HEK293 (cell line): Measurements from ENCODE around the gene BEGAIN.

Source experiments
- CTCF ChIA-PET: fragments of 350-600 bp; formaldehyde crosslinking; extraction: SDS; loops from one replicate; lab custom pipeline; 2021; ENCODE audit warnings: antibody characterized with exemption; lab: Yijun Ruan, JAX
- POLR2A ChIA-PET: fragments of 300-600 bp; formaldehyde crosslinking; extraction: SDS; loops from one replicate; lab custom pipeline; 2020; ENCODE audit warnings: antibody characterized with exemption, inconsistent platforms; lab: Yijun Ruan, JAX
- H3K27ac ChIP-seq: fragments of 200-500 bp; sonication (Bioruptor generic); 2 replicates; pipeline ENCODE4 v1.5.1; 2014; ENCODE audit warnings: low read depth, low read length, control low read depth, inconsistent platforms; ENCODE audit errors: extremely low read depth
- H3K36me3 ChIP-seq, 2 experiments: fragments of 200-500 bp in 1 of 2; sonication (Bioruptor generic) in 1 of 2; 1 replicate in 1 of 2; 2 replicates in 1 of 2; pipeline ENCODE4 v1.5.1; 2014 to 2017; ENCODE audit warnings: inconsistent platforms in 2 of 2, low read length in 2 of 2; ENCODE audit not compliant: control insufficient read depth in 2 of 2, insufficient read depth in 1 of 2
- H3K4me1 ChIP-seq: fragments of 200-500 bp; sonication (Bioruptor generic); 2 replicates; pipeline ENCODE4 v1.5.1; 2014; ENCODE audit warnings: mild to moderate bottlenecking, low read length, inconsistent platforms; ENCODE audit not compliant: control insufficient read depth, insufficient read depth
- H3K4me3 ChIP-seq: 2 replicates; pipeline ENCODE4 v1.5.1; 2011; ENCODE audit warnings: low read depth, mild to moderate bottlenecking, control low read depth, low read length, moderate library complexity
- H3K9me3 ChIP-seq: fragments of 200-500 bp; sonication (Bioruptor generic); 2 replicates; pipeline ENCODE4 v1.5.1; 2014; ENCODE audit warnings: low read depth, low read length, inconsistent platforms; ENCODE audit not compliant: control insufficient read depth, insufficient read depth
- BCL11B ChIP-seq: fragments of 450-650 bp; formaldehyde crosslinking; IDR thresholded peaks from 2 replicates; pipeline ENCODE4 v1.5.1; 2016; ENCODE audit warnings: low read depth, missing biosample characterization, missing genetic modification characterization
- SCRT1 ChIP-seq: fragments of 450-650 bp; formaldehyde crosslinking; IDR thresholded peaks from 2 replicates; pipeline ENCODE4 v1.5.1; 2016; ENCODE audit warnings: missing biosample characterization, missing genetic modification characterization, borderline replicate concordance
- SCRT2 ChIP-seq: fragments of 450-650 bp; formaldehyde crosslinking; IDR thresholded peaks from 2 replicates; pipeline ENCODE4 v1.5.1; 2016; ENCODE audit warnings: missing biosample characterization, missing genetic modification characterization
- SETDB1 ChIP-seq: IDR thresholded peaks from one replicate; pipeline ENCODE4 v1.6.1; 2017; ENCODE audit warnings: mild to moderate bottlenecking, low read length, moderate library complexity, mixed read lengths; ENCODE audit not compliant: insufficient read length
- SP7 ChIP-seq: fragments of 450-650 bp; formaldehyde crosslinking; IDR thresholded peaks from 2 replicates; pipeline ENCODE4 v1.5.1; 2016; ENCODE audit warnings: missing biosample characterization, missing genetic modification characterization
- ZBTB8A ChIP-seq: fragments of 450-650 bp; formaldehyde crosslinking; IDR thresholded peaks from 2 replicates; pipeline ENCODE4 v1.5.1; 2016; ENCODE audit warnings: missing biosample characterization, missing genetic modification characterization
- ZNF133 ChIP-seq: fragments of 450-650 bp; formaldehyde crosslinking; IDR thresholded peaks from 2 replicates; pipeline ENCODE4 v1.5.1; 2016; ENCODE audit warnings: missing biosample characterization, missing genetic modification characterization
- ZNF274 ChIP-seq, 2 experiments: fragments of 200-500 bp in 1 of 2; fragments of 450-650 bp in 1 of 2; sonication (Bioruptor generic) in 1 of 2; formaldehyde crosslinking in 1 of 2; IDR thresholded peaks; 2 replicates each; pipeline versions ENCODE4 v1.5.1 to v1.6.1; 2014 to 2016; ENCODE audit warnings: borderline replicate concordance in 1 of 2, inconsistent platforms in 1 of 2, low read length in 1 of 2, missing biosample characterization in 1 of 2, missing genetic modification characterization in 1 of 2
- ZNF354C ChIP-seq: fragments of 450-650 bp; formaldehyde crosslinking; IDR thresholded peaks from 2 replicates; pipeline ENCODE4 v1.5.1; 2016; ENCODE audit warnings: missing biosample characterization, missing genetic modification characterization, low read depth, borderline replicate concordance
- ZNF391 ChIP-seq: fragments of 450-650 bp; formaldehyde crosslinking; IDR thresholded peaks from 2 replicates; pipeline ENCODE4 v1.5.1; 2016; ENCODE audit warnings: low read depth, missing biosample characterization, missing genetic modification characterization, borderline replicate concordance
- ZNF514 ChIP-seq: fragments of 450-650 bp; formaldehyde crosslinking; IDR thresholded peaks from 2 replicates; pipeline ENCODE4 v1.5.1; 2016; ENCODE audit warnings: missing biosample characterization, missing genetic modification characterization
- ZNF530 ChIP-seq: fragments of 450-650 bp; formaldehyde crosslinking; IDR thresholded peaks from 2 replicates; pipeline ENCODE4 v1.5.1; 2016; ENCODE audit warnings: low read depth, missing biosample characterization, missing genetic modification characterization
- ZNF629 ChIP-seq: fragments of 450-650 bp; formaldehyde crosslinking; IDR thresholded peaks from 2 replicates; pipeline ENCODE4 v1.5.1; 2017; ENCODE audit warnings: missing biosample characterization, missing genetic modification characterization
- TF ChIP-seq, protein P1 (sequence below): fragments of 450-650 bp; formaldehyde crosslinking; conservative IDR thresholded peaks from 2 replicates; pipeline ENCODE4 v1.5.1; 2016; ENCODE audit warnings: low read depth, missing biosample characterization, missing genetic modification characterization
- TF ChIP-seq, protein P2 (sequence below): fragments of 450-650 bp; formaldehyde crosslinking; IDR thresholded peaks from 2 replicates; pipeline ENCODE4 v1.5.1; 2017; ENCODE audit warnings: missing biosample characterization, missing genetic modification characterization
- TF ChIP-seq, protein P3 (sequence below): fragments of 450-650 bp; formaldehyde crosslinking; IDR thresholded peaks from 2 replicates; pipeline ENCODE4 v1.5.1; 2016; ENCODE audit warnings: missing biosample characterization, missing genetic modification characterization
- TF ChIP-seq, protein P4 (sequence below): fragments of 450-650 bp; formaldehyde crosslinking; IDR thresholded peaks from 2 replicates; pipeline ENCODE4 v1.5.1; 2016; ENCODE audit warnings: missing biosample characterization, missing genetic modification characterization

BEGAIN gene

DNA sequence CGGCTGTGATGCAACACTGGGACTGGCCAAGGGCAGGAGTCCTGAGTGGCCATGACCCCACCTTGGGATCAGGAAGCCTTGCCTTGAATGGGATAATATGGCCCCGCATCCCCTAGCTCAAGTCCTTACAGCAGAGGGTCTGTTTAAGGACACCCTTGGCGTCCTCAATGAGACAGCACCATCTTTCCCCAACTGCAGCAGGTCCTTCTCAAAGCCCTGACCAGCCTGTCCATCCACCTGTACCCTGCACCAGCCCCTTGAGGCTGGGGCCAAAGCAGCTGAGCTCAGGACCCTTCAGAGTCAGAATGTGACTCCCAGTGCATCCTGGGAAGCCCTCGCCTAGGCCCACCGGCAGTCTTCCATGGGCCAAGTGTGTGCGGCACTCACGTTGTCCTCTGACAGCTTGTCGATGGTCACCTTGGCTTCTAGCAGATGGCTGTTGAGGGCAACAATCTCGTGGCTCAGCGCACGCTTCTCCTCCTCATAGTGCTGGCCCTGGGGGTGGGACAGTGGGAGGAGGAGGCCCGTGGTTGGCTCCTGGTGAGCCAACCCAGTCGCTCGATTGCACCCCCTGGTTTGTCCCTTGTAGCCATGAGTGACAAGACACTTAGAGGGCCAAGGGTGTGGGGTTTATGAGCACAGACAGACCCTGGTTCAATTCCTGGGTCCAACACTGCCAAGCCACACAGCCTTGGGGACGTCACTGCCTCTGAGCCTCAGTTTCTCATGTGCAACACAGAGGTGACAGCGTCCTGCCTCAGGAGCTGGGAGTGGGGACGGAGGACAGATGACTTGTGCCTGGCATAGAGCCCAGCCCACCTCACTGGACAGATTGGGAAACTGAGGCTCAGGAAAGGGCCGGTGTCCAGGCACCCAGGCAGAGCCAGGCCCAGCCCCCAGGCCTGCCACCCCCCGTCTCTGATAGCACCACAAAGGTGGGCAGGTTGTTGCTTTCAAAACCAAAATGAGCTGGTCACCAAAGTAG, 43.5 kb downstream of the BEGAIN start:
- ChIA-PET POLR2A (no interaction called here), CTCF (no interaction called here)
- no peak for TF ChIP-seq SCRT2 (tag by site-specific recombination)
- no peak for TF ChIP-seq ZNF133 (tag by site-specific recombination)
- no peak for TF ChIP-seq BCL11B (tag by site-specific recombination)
- TF ChIP-seq ZNF514 (tag by site-specific recombination): no peak
- H3K27ac ChIP-seq: no peak overlapping the region
- H3K4me1 ChIP-seq: peaks cover 14% of the 10 kb centered on the region
- H3K36me3 ChIP-seq: no peaks in the 10 kb centered on the region
- H3K9me3 ChIP-seq: no peaks in the 10 kb centered on the region
- no peak overlapping the region for H3K4me3 ChIP-seq

DNA sequence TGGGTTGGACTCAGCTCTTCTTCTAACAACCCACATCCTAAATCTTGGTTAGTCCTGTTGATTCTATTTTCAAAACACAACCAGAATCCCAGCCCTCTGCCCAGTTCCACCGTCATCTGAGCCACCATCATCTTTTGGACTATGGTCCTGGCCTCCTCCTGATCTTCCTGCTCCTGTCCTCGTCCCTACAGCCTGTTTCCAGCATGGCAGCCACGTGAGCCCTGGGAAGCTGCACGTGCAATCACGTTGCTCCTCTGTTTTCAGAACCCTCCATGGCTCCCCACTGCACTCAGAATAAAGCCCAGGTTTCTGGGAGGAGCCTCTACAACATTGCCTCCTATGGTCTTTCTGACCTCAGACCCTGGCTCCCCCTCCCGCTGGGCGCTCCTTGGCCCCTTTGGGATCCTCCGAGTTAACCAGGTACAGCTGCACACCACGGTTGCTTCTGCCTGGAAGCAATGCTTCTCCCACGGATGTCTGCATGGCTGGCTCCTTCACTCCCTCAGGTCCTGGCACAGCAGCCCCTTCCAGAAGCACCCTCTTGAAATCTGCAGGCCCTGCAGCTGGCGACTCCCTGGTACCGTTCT, 44.5 kb downstream of the BEGAIN start:
- CTCF ChIA-PET: interaction anchor here (1.7 kb wide), 1 partner anchor 103 kb away, joined by 6 read pairs; no protein-coding TSS in a partner anchor
- H3K36me3 ChIP-seq: no peaks in the 10 kb centered on the region
- H3K9me3 ChIP-seq: no peaks in the 10 kb centered on the region
- H3K27ac ChIP-seq: no peak overlapping the region
- POLR2A ChIA-PET: no interaction called here
- H3K4me1 ChIP-seq: peaks cover 11% of the 10 kb centered on the region
- TF ChIP-seq, protein P1, sequence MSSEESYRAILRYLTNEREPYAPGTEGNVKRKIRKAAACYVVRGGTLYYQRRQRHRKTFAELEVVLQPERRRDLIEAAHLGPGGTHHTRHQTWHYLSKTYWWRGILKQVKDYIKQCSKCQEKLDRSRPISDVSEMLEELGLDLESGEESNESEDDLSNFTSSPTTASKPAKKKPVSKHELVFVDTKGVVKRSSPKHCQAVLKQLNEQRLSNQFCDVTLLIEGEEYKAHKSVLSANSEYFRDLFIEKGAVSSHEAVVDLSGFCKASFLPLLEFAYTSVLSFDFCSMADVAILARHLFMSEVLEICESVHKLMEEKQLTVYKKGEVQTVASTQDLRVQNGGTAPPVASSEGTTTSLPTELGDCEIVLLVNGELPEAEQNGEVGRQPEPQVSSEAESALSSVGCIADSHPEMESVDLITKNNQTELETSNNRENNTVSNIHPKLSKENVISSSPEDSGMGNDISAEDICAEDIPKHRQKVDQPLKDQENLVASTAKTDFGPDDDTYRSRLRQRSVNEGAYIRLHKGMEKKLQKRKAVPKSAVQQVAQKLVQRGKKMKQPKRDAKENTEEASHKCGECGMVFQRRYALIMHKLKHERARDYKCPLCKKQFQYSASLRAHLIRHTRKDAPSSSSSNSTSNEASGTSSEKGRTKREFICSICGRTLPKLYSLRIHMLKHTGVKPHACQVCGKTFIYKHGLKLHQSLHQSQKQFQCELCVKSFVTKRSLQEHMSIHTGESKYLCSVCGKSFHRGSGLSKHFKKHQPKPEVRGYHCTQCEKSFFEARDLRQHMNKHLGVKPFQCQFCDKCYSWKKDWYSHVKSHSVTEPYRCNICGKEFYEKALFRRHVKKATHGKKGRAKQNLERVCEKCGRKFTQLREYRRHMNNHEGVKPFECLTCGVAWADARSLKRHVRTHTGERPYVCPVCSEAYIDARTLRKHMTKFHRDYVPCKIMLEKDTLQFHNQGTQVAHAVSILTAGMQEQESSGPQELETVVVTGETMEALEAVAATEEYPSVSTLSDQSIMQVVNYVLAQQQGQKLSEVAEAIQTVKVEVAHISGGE (tag by site-specific recombination): no peak
- TF ChIP-seq ZNF629: no peak
- H3K4me3 ChIP-seq: no peak overlapping the region

DNA sequence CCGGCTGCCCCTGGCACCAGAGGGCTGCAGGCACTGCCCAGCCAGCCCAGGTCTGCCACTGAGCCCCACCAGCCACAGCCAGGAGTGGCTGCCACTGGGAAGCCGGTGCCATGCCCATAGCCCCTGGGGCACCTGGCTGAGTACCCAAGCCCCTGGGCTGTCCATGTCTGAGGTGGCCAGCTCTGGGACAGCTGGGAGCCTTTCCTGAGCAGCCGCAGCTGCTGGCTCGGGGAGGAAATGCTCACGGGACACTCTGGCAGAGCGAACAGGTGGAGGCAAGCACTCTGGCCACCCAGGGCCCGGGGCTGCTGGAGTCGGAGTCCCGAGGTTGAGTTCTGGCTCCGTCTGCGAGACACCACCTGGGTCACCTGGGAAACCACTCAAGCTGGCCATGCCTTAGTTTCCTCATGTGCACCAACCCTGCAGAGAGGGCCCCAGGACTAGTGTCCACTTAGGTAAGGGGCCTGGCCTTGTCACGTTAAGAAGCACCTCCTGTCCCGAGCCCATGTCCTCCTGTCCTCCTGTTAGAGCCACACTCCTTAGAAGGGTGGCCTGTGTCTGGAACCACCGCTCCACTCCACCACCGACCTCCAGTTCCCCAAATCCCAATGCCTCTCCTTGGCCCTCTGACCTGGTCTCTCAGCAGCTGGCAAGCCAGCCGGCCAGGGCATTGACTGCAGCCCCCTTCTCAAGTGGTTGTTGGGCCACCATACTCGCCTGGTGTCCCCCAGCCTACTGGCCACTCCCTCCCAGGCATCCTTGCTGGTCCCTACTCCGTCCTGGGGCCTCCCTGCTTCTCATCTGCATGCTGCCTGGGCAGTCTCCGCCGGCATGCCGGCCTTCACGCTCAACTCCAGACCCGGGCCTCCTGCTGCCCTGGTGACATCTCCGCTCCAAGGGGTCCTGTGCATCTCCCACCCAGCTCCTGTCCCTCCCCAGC, 45.3 kb downstream of the BEGAIN start:
- Histone ChIP-seq H3K9me3 (no peaks in the 10 kb centered on the region), H3K36me3 (no peaks in the 10 kb centered on the region), H3K4me3 (no peak overlapping the region), H3K27ac (no peak overlapping the region), H3K4me1 (peaks cover 6% of the 10 kb centered on the region; the same call in 1 of the 2 replicates)
- POLR2A ChIA-PET: no interaction called here
- CTCF ChIA-PET: interaction anchor here (0.6 to 1.7 kb wide), 2 partner anchors 70 to 102 kb away, joined by 3 to 6 read pairs; no protein-coding TSS in a partner anchor
- TF ChIP-seq, protein P2, sequence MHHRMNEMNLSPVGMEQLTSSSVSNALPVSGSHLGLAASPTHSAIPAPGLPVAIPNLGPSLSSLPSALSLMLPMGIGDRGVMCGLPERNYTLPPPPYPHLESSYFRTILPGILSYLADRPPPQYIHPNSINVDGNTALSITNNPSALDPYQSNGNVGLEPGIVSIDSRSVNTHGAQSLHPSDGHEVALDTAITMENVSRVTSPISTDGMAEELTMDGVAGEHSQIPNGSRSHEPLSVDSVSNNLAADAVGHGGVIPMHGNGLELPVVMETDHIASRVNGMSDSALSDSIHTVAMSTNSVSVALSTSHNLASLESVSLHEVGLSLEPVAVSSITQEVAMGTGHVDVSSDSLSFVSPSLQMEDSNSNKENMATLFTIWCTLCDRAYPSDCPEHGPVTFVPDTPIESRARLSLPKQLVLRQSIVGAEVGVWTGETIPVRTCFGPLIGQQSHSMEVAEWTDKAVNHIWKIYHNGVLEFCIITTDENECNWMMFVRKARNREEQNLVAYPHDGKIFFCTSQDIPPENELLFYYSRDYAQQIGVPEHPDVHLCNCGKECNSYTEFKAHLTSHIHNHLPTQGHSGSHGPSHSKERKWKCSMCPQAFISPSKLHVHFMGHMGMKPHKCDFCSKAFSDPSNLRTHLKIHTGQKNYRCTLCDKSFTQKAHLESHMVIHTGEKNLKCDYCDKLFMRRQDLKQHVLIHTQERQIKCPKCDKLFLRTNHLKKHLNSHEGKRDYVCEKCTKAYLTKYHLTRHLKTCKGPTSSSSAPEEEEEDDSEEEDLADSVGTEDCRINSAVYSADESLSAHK (tag by site-specific recombination): no peak
- TF ChIP-seq SP7 (tag by site-specific recombination) (no peak), ZBTB8A (tag by site-specific recombination) (no peak), SCRT1 (tag by site-specific recombination) (no peak), ZNF391 (tag by site-specific recombination) (no peak), SETDB1 (no peak), ZNF274 (IDR thresholded peaks at IDR 0.05; ENCODE audit: low read length) (no peak), ZNF274 (tag by site-specific recombination; IDR thresholded peaks at IDR 0.05; ENCODE audit: borderline replicate concordance) (no peak), ZNF530 (no peak), ZNF354C (no peak)
- TF ChIP-seq, protein P3, sequence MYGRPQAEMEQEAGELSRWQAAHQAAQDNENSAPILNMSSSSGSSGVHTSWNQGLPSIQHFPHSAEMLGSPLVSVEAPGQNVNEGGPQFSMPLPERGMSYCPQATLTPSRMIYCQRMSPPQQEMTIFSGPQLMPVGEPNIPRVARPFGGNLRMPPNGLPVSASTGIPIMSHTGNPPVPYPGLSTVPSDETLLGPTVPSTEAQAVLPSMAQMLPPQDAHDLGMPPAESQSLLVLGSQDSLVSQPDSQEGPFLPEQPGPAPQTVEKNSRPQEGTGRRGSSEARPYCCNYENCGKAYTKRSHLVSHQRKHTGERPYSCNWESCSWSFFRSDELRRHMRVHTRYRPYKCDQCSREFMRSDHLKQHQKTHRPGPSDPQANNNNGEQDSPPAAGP (tag by site-specific recombination): no peak
- TF ChIP-seq, protein P4, sequence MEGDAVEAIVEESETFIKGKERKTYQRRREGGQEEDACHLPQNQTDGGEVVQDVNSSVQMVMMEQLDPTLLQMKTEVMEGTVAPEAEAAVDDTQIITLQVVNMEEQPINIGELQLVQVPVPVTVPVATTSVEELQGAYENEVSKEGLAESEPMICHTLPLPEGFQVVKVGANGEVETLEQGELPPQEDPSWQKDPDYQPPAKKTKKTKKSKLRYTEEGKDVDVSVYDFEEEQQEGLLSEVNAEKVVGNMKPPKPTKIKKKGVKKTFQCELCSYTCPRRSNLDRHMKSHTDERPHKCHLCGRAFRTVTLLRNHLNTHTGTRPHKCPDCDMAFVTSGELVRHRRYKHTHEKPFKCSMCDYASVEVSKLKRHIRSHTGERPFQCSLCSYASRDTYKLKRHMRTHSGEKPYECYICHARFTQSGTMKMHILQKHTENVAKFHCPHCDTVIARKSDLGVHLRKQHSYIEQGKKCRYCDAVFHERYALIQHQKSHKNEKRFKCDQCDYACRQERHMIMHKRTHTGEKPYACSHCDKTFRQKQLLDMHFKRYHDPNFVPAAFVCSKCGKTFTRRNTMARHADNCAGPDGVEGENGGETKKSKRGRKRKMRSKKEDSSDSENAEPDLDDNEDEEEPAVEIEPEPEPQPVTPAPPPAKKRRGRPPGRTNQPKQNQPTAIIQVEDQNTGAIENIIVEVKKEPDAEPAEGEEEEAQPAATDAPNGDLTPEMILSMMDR (tag by site-specific recombination): no peak
